IPS DF 4.7 (cell line): ENCODE data around the gene MSI2.

ENCODE experiments used
- DNase-seq: peaks from one replicate; pipeline ENCODE4 v3.0.0-alpha.2; 2013; ENCODE audit warnings: low spot score; ENCODE audit errors: extremely low read depth

MSI2 gene

GRCh38 chr17:57651996-57652395, 395.7 kb downstream of the MSI2 start:
- DNase-seq, result no peak

- no peak for DNase-seq
Measured at GRCh38 chr17:57652811-57653210, 396.5 kb downstream of the MSI2 start.

- no peak for DNase-seq
Measured at GRCh38 chr17:57653279-57653678, 397.0 kb downstream of the MSI2 start.

GRCh38 chr17:57654040-57654775, 397.9 kb downstream of the MSI2 start:
- DNase-seq, result no peak

- DNase-seq, result no peak
Measured at GRCh38 chr17:57655553-57655952, 399.2 kb downstream of the MSI2 start.

- no peak for DNase-seq
Measured at GRCh38 chr17:57657211-57657610, 400.9 kb downstream of the MSI2 start.

GRCh38 chr17:57662041-57662440, 405.7 kb downstream of the MSI2 start:
- DNase-seq, result no peak

GRCh38 chr17:57662644-57663308, 406.5 kb downstream of the MSI2 start:
- peak; percentile 80 for DNase-seq

GRCh38 chr17:57663326-57664070, 407.2 kb downstream of the MSI2 start:
- no peak for DNase-seq

GRCh38 chr17:57665128-57665527, 408.8 kb downstream of the MSI2 start:
- no peak for DNase-seq

GRCh38 chr17:57665696-57666095, 409.4 kb downstream of the MSI2 start:
- no peak for DNase-seq

- DNase-seq, result no peak
Measured at GRCh38 chr17:57666201-57666870, 410.0 kb downstream of the MSI2 start.

GRCh38 chr17:57666946-57667345, 410.6 kb downstream of the MSI2 start:
- DNase-seq, result no peak

GRCh38 chr17:57667461-57667923, 411.2 kb downstream of the MSI2 start:
- no peak for DNase-seq

GRCh38 chr17:57668332-57668731, 412.0 kb downstream of the MSI2 start:
- DNase-seq, result no peak

- DNase-seq, result no peak
Measured at GRCh38 chr17:57669671-57670529, 413.6 kb downstream of the MSI2 start.

GRCh38 chr17:57670769-57671569, 414.6 kb downstream of the MSI2 start:
- DNase-seq, result no peak

- DNase-seq, result no peak
Measured at GRCh38 chr17:57671667-57672632, 415.6 kb downstream of the MSI2 start.

GRCh38 chr17:57672971-57673370, 416.6 kb downstream of the MSI2 start:
- no peak for DNase-seq
